NOMO-1 treated with dmso at 0.1 percent for 144 hours (cell line): ENCODE data around the gene SCRT2.
"Not testable (repeated sequence)": the region's sequence is repeated elsewhere in the genome, so short reads cannot be mapped to it uniquely, and the experiment has no call there.

Source experiments
- DNase-seq: peaks from one replicate; lab custom pipeline; 2025; ENCODE audit not compliant: unreplicated experiment; lab: John Stamatoyannopoulos, UW

Gene SCRT2

GRCh38 chr20:653110-653589 is 22.5 kb downstream of the SCRT2 start, which contains the start of gene SRXN1:
TSS of gene SRXN1 (minus strand) at chr20:653200. CDS start at chr20:653185, 15 bp downstream.
- DNase-seq: peak; percentile 62

- no peak for DNase-seq
Measured at GRCh38 chr20:652615-653109, 22.9 kb downstream of the SCRT2 start.

- DNase-seq: no peak
Measured at GRCh38 chr20:651713-652614, 23.6 kb downstream of the SCRT2 start.

GRCh38 chr20:650954-651353 is 24.6 kb downstream of the SCRT2 start:
- no peak for DNase-seq

- no peak for DNase-seq
Measured at GRCh38 chr20:650281-650680, 25.3 kb downstream of the SCRT2 start.

- no peak for DNase-seq
Measured at GRCh38 chr20:647479-648019, 28.1 kb downstream of the SCRT2 start.

- DNase-seq: no peak
Measured at GRCh38 chr20:646868-647233, 28.8 kb downstream of the SCRT2 start.

- no peak for DNase-seq
Measured at GRCh38 chr20:646107-646867, 29.3 kb downstream of the SCRT2 start.

GRCh38 chr20:645318-646106 is 30.1 kb downstream of the SCRT2 start:
- peak; percentile 22 for DNase-seq

- no peak for DNase-seq
Measured at GRCh38 chr20:644692-645317, 30.8 kb downstream of the SCRT2 start.

GRCh38 chr20:642398-643174 is 33.0 kb downstream of the SCRT2 start:
- DNase-seq: no peak

- DNase-seq: not testable (repeated sequence)
Measured at GRCh38 chr20:642013-642397, 33.6 kb downstream of the SCRT2 start.

GRCh38 chr20:641516-641875 is 34.1 kb downstream of the SCRT2 start:
- no peak for DNase-seq

- no peak for DNase-seq
Measured at GRCh38 chr20:640674-641515, 34.7 kb downstream of the SCRT2 start.

GRCh38 chr20:638579-638978 is 37.0 kb downstream of the SCRT2 start:
- DNase-seq: no peak

- DNase-seq: no peak
Measured at GRCh38 chr20:637559-637958, 38.0 kb downstream of the SCRT2 start.

GRCh38 chr20:635893-636338 is 39.7 kb downstream of the SCRT2 start:
- DNase-seq: no peak

- DNase-seq: no peak
Measured at GRCh38 chr20:635028-635892, 40.3 kb downstream of the SCRT2 start.
